22Rv1 (cell line): ENCODE measurements around the gene HCN3.

Source experiments
- ZFX ChIP-seq: fragments of 450-650 bp; IDR thresholded peaks from 2 replicates; pipeline ENCODE4 v1.6.1; 2017; ENCODE audit warnings: antibody characterized with exemption, borderline replicate concordance
- TF ChIP-seq, protein P1 (sequence below): fragments of 450-650 bp; IDR thresholded peaks from 2 replicates; pipeline ENCODE4 v1.5.1; 2017; ENCODE audit warnings: mild to moderate bottlenecking

DNA sequence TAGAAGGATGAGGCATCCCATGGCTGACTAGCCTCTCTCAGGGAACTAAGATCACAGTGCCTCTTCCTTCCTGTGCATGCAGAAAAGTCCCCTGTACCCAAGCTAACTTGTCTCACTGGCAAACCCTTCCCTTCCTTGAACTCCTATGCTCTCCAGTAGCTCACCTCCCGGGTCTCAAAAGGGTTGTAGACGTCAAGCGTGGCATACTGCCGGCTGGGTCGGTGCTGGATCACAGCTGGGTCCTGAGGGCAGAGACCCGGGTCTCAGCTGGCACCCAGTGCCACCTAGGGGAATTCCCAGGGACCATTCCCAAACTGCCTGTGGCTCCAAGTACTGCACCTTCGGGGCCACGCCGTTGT lies 15.8 kb upstream of the HCN3 start:
- TF ChIP-seq, protein P1, sequence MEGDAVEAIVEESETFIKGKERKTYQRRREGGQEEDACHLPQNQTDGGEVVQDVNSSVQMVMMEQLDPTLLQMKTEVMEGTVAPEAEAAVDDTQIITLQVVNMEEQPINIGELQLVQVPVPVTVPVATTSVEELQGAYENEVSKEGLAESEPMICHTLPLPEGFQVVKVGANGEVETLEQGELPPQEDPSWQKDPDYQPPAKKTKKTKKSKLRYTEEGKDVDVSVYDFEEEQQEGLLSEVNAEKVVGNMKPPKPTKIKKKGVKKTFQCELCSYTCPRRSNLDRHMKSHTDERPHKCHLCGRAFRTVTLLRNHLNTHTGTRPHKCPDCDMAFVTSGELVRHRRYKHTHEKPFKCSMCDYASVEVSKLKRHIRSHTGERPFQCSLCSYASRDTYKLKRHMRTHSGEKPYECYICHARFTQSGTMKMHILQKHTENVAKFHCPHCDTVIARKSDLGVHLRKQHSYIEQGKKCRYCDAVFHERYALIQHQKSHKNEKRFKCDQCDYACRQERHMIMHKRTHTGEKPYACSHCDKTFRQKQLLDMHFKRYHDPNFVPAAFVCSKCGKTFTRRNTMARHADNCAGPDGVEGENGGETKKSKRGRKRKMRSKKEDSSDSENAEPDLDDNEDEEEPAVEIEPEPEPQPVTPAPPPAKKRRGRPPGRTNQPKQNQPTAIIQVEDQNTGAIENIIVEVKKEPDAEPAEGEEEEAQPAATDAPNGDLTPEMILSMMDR = peak; percentile 48
- no peak for TF ChIP-seq ZFX
